GM12878 (cell line): ENCODE data around the gene PALLD.

Experiments
- RBBP5 ChIP-seq: fragments of 200-600 bp; sonication (generic); conservative IDR thresholded peaks from 2 replicates; pipeline ENCODE4 v1.6.1; 2016
- TF ChIP-seq, protein P1 (sequence below): IDR thresholded peaks from 2 replicates; pipeline ENCODE4 v1.6.1; 2012; ENCODE audit warnings: low read length, inconsistent platforms

DNA sequence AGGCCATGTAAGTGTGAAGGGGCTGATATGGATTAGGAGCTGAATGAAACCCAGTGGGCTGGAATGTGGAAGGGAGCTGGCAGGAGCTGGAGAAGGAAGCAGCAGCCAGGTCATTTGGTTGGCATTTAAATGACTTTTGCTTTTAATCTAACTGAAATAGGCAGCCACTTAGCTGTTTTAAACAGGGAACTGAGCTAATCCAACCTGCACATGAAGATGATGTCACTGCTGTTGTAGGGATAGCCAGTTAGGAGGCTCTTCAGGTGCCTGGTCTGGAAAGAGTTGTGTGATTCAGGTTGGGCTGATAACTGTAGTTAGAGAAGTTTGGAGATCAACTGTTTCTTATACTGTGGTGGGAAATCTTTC, 122.4 kb downstream of the PALLD start:
- no peak for TF ChIP-seq RBBP5
- TF ChIP-seq, protein P1, sequence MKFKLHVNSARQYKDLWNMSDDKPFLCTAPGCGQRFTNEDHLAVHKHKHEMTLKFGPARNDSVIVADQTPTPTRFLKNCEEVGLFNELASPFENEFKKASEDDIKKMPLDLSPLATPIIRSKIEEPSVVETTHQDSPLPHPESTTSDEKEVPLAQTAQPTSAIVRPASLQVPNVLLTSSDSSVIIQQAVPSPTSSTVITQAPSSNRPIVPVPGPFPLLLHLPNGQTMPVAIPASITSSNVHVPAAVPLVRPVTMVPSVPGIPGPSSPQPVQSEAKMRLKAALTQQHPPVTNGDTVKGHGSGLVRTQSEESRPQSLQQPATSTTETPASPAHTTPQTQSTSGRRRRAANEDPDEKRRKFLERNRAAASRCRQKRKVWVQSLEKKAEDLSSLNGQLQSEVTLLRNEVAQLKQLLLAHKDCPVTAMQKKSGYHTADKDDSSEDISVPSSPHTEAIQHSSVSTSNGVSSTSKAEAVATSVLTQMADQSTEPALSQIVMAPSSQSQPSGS = no peak
